K562 (cell line): ENCODE data around the gene AMBRA1. TPM values are rescaled to one million over a fixed set of nuclear protein-coding genes. Genes with fewer than 3 reads are reported as not detected.

Experiments
- SAP30 ChIP-seq: fragments of 200-600 bp; sonication (generic); IDR thresholded peaks from 2 replicates; pipeline ENCODE4 v1.6.1; 2012; ENCODE audit warnings: borderline replicate concordance, low read depth, mild to moderate bottlenecking, moderate library complexity, low read length, control low read depth, inconsistent platforms; ENCODE audit not compliant: insufficient read depth, poor library complexity, severe bottlenecking
- SIX5 ChIP-seq, 2 experiments: IDR thresholded peaks; 2 replicates each; pipeline ENCODE4 v1.6.1; 2011; ENCODE audit warnings: low read length in 2 of 2, borderline replicate concordance in 1 of 2, low read depth in 1 of 2, mild to moderate bottlenecking in 1 of 2, moderate library complexity in 1 of 2; ENCODE audit not compliant: insufficient read depth in 1 of 2
- ZNF224 ChIP-seq: sonication (generic); formaldehyde crosslinking; IDR thresholded peaks from 2 replicates; pipeline ENCODE4 v1.8.0; 2022; ENCODE audit warnings: mild to moderate bottlenecking, missing genetic modification reagents
- polyA plus RNA-seq, 8 experiments: library from polyadenylated mRNA; depleted of rRNA in 4 of 8; stranded (reverse) in 5 of 8; unstranded in 3 of 8; fragments of >200 nt; fragmentation: Nextera tagmentation in 2 of 8; fragmentation: Illumina TruSeq in 1 of 8; extraction: Ambion mirVana in 2 of 8; extraction: Trizol in 1 of 8; gene quantifications; 2 replicates each; pipeline versions ENCODE4 v1.2.1 to v1.2.3, GENCODE V29; 2011 to 2014; ENCODE audit warnings: inconsistent platforms in 1 of 8, missing spikeins in 1 of 8
- total RNA-seq, 7 experiments: library from RNA; depleted of rRNA in 6 of 7; stranded (reverse); fragments of >200 nt in 6 of 7; fragmentation: Illumina TruSeq in 2 of 7; extraction: Trizol in 2 of 7; gene quantifications; 2 replicates each; pipeline versions ENCODE4 v1.2.1 to v1.2.3, GENCODE V29; 2011 to 2021; ENCODE audit warnings: low replicate concordance in 1 of 7
- TF ChIP-seq, protein P1 (sequence below): fragments of 450-650 bp; IDR thresholded peaks from 2 replicates; pipeline ENCODE4 v1.6.1; 2016; ENCODE audit warnings: mild to moderate bottlenecking, moderate library complexity

Gene AMBRA1
- total and polyA plus RNA-seq, 9 of the 15 experiments (the other 6 are each of a cell fraction or from before 2014, with no cell fraction given) = 0.15 to 24.5 (median 13.0) TPM

GRCh38 chr11:46639197-46639839 lies 45.5 kb upstream of the AMBRA1 start (continued):
- TF ChIP-seq, protein P1, sequence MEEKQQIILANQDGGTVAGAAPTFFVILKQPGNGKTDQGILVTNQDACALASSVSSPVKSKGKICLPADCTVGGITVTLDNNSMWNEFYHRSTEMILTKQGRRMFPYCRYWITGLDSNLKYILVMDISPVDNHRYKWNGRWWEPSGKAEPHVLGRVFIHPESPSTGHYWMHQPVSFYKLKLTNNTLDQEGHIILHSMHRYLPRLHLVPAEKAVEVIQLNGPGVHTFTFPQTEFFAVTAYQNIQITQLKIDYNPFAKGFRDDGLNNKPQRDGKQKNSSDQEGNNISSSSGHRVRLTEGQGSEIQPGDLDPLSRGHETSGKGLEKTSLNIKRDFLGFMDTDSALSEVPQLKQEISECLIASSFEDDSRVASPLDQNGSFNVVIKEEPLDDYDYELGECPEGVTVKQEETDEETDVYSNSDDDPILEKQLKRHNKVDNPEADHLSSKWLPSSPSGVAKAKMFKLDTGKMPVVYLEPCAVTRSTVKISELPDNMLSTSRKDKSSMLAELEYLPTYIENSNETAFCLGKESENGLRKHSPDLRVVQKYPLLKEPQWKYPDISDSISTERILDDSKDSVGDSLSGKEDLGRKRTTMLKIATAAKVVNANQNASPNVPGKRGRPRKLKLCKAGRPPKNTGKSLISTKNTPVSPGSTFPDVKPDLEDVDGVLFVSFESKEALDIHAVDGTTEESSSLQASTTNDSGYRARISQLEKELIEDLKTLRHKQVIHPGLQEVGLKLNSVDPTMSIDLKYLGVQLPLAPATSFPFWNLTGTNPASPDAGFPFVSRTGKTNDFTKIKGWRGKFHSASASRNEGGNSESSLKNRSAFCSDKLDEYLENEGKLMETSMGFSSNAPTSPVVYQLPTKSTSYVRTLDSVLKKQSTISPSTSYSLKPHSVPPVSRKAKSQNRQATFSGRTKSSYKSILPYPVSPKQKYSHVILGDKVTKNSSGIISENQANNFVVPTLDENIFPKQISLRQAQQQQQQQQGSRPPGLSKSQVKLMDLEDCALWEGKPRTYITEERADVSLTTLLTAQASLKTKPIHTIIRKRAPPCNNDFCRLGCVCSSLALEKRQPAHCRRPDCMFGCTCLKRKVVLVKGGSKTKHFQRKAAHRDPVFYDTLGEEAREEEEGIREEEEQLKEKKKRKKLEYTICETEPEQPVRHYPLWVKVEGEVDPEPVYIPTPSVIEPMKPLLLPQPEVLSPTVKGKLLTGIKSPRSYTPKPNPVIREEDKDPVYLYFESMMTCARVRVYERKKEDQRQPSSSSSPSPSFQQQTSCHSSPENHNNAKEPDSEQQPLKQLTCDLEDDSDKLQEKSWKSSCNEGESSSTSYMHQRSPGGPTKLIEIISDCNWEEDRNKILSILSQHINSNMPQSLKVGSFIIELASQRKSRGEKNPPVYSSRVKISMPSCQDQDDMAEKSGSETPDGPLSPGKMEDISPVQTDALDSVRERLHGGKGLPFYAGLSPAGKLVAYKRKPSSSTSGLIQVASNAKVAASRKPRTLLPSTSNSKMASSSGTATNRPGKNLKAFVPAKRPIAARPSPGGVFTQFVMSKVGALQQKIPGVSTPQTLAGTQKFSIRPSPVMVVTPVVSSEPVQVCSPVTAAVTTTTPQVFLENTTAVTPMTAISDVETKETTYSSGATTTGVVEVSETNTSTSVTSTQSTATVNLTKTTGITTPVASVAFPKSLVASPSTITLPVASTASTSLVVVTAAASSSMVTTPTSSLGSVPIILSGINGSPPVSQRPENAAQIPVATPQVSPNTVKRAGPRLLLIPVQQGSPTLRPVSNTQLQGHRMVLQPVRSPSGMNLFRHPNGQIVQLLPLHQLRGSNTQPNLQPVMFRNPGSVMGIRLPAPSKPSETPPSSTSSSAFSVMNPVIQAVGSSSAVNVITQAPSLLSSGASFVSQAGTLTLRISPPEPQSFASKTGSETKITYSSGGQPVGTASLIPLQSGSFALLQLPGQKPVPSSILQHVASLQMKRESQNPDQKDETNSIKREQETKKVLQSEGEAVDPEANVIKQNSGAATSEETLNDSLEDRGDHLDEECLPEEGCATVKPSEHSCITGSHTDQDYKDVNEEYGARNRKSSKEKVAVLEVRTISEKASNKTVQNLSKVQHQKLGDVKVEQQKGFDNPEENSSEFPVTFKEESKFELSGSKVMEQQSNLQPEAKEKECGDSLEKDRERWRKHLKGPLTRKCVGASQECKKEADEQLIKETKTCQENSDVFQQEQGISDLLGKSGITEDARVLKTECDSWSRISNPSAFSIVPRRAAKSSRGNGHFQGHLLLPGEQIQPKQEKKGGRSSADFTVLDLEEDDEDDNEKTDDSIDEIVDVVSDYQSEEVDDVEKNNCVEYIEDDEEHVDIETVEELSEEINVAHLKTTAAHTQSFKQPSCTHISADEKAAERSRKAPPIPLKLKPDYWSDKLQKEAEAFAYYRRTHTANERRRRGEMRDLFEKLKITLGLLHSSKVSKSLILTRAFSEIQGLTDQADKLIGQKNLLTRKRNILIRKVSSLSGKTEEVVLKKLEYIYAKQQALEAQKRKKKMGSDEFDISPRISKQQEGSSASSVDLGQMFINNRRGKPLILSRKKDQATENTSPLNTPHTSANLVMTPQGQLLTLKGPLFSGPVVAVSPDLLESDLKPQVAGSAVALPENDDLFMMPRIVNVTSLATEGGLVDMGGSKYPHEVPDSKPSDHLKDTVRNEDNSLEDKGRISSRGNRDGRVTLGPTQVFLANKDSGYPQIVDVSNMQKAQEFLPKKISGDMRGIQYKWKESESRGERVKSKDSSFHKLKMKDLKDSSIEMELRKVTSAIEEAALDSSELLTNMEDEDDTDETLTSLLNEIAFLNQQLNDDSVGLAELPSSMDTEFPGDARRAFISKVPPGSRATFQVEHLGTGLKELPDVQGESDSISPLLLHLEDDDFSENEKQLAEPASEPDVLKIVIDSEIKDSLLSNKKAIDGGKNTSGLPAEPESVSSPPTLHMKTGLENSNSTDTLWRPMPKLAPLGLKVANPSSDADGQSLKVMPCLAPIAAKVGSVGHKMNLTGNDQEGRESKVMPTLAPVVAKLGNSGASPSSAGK = no peak
- TF ChIP-seq SAP30 (no peak), SIX5 (IDR thresholded peaks at IDR 0.05; ENCODE audit: borderline replicate concordance in 1 of 2, insufficient read depth in 1 of 2, low read depth in 1 of 2, low read length in 2 of 2) (no peak), ZNF224 (CRISPR knock-in tag) (no peak)
